ENCODE measurements around the gene WDR1. TPM values are rescaled to one million over a fixed set of nuclear protein-coding genes. Genes with fewer than 3 reads are reported as not detected.
A peak's percentile ranks its signal among the peaks of the same experiment; 100 is the strongest.

WDR1 gene
- total and polyA plus RNA-seq, 10 of the 15 experiments (the other 5 are each of a cell fraction or from before 2014, with no cell fraction given): 28.5 to 397 (median 290) TPM

- TF ChIP-seq ZNF687 (IDR thresholded peaks at IDR 0.05): no peak
- TF ChIP-seq RAD51 (IDR thresholded peaks at IDR 0.05): no peak
- TF ChIP-seq GABPA (IDR thresholded peaks at IDR 0.05; ENCODE audit: low read depth): no peak
- TF ChIP-seq PML (IDR thresholded peaks at IDR 0.05; ENCODE audit: low read length): 0 out of 2 replicates have a peak, but pooled peaks have one; percentile 15
- TF ChIP-seq SPI1 (IDR thresholded peaks at IDR 0.05; ENCODE audit: borderline replicate concordance, insufficient read depth, low read depth, low read length): no peak
- no peak for TF ChIP-seq EED (IDR thresholded peaks at IDR 0.05; ENCODE audit: low read depth)
- no peak for TF ChIP-seq TCF12 (IDR thresholded peaks at IDR 0.05; ENCODE audit: low read depth, low read length)
- TF ChIP-seq FOS (IDR thresholded peaks at IDR 0.05; ENCODE audit: borderline replicate concordance, extremely low read depth, insufficient read length): no peak
- no peak for TF ChIP-seq JUNB (IDR thresholded peaks at IDR 0.05)
- TF ChIP-seq ZZZ3 (IDR thresholded peaks at IDR 0.05; ENCODE audit: control insufficient read depth, insufficient read length, low read depth): no peak
- TF ChIP-seq CREB1 (IDR thresholded peaks at IDR 0.05; ENCODE audit: low read depth): no peak
- 0 out of 2 replicates have a peak, but pooled peaks have one; percentile 28 for TF ChIP-seq GATAD2B (conservative IDR thresholded peaks at IDR 0.05; ENCODE audit: low read depth)
- no peak for TF ChIP-seq ZBED1 (IDR thresholded peaks at IDR 0.05; ENCODE audit: borderline replicate concordance)
- TF ChIP-seq NR2C2 (IDR thresholded peaks at IDR 0.05; ENCODE audit: borderline replicate concordance, control insufficient read depth, insufficient read length, low read depth): no peak
- TF ChIP-seq RAD21 (IDR thresholded peaks at IDR 0.05; ENCODE audit: insufficient read depth, low read depth, low read length): no peak
- peak; percentile 47; the same call in 1 of the 2 replicates for TF ChIP-seq LARP7 (IDR thresholded peaks at IDR 0.05)
- no peak for TF ChIP-seq CBFB (IDR thresholded peaks at IDR 0.05; ENCODE audit: low read depth)
- TF ChIP-seq MEF2A (IDR thresholded peaks at IDR 0.05; ENCODE audit: insufficient read depth, low read depth, low read length): no peak
- TF ChIP-seq RUNX3 (IDR thresholded peaks at IDR 0.05; ENCODE audit: low read length): 0 out of 2 replicates have a peak, but pooled peaks have one; percentile 7
- 0 out of 2 replicates have a peak, but pooled peaks have one; percentile 48 for TF ChIP-seq HDGF (IDR thresholded peaks at IDR 0.05)
- TF ChIP-seq NFIC (IDR thresholded peaks at IDR 0.05; ENCODE audit: low read depth, low read length): no peak
- TF ChIP-seq PAX8 (IDR thresholded peaks at IDR 0.05): no peak
- TF ChIP-seq HDAC2 (IDR thresholded peaks at IDR 0.05): no peak
- no peak for TF ChIP-seq USF2 (IDR thresholded peaks at IDR 0.05; ENCODE audit: borderline replicate concordance, low read depth, low read length)
- TF ChIP-seq, protein P1, sequence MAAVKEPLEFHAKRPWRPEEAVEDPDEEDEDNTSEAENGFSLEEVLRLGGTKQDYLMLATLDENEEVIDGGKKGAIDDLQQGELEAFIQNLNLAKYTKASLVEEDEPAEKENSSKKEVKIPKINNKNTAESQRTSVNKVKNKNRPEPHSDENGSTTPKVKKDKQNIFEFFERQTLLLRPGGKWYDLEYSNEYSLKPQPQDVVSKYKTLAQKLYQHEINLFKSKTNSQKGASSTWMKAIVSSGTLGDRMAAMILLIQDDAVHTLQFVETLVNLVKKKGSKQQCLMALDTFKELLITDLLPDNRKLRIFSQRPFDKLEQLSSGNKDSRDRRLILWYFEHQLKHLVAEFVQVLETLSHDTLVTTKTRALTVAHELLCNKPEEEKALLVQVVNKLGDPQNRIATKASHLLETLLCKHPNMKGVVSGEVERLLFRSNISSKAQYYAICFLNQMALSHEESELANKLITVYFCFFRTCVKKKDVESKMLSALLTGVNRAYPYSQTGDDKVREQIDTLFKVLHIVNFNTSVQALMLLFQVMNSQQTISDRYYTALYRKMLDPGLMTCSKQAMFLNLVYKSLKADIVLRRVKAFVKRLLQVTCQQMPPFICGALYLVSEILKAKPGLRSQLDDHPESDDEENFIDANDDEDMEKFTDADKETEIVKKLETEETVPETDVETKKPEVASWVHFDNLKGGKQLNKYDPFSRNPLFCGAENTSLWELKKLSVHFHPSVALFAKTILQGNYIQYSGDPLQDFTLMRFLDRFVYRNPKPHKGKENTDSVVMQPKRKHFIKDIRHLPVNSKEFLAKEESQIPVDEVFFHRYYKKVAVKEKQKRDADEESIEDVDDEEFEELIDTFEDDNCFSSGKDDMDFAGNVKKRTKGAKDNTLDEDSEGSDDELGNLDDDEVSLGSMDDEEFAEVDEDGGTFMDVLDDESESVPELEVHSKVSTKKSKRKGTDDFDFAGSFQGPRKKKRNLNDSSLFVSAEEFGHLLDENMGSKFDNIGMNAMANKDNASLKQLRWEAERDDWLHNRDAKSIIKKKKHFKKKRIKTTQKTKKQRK (IDR thresholded peaks at IDR 0.05; ENCODE audit: low read depth, low read length): no peak
These were observed 616 bp downstream of the WDR1 start (continued) for GRCh38 chr4:10115797-10116568.

Data from GM12878 (cell line).